H9 (cell line): ENCODE results near the gene CDK2. TPM values are rescaled to one million over a fixed set of nuclear protein-coding genes. Genes with fewer than 3 reads are reported as not detected.

Experiments used
- DNase-seq: peaks from one replicate; pipeline ENCODE4 v3.0.0-alpha.2; 2017
- H2AFZ ChIP-seq: one replicate; pipeline ENCODE4 v1.6.1; 2013; ENCODE audit warnings: mild to moderate bottlenecking, low read length, control low read depth, moderate library complexity
- H2AK5ac ChIP-seq: 2 replicates; pipeline ENCODE4 v1.6.1; 2013; ENCODE audit warnings: low read length, control low read depth, mixed read lengths; ENCODE audit not compliant: insufficient read length
- H2BK120ac ChIP-seq: one replicate; pipeline ENCODE4 v1.6.1; 2013; ENCODE audit warnings: low read depth, mild to moderate bottlenecking, low read length, control low read depth, inconsistent platforms; ENCODE audit not compliant: poor library complexity, severe bottlenecking
- H2BK12ac ChIP-seq: 2 replicates; pipeline ENCODE4 v1.6.1; 2013; ENCODE audit warnings: low read length, control low read depth, mixed read lengths, low read depth; ENCODE audit not compliant: insufficient read length
- H2BK15ac ChIP-seq: 2 replicates; pipeline ENCODE4 v1.6.1; 2013; ENCODE audit warnings: low read depth, low read length, control low read depth
- H2BK20ac ChIP-seq: one replicate; pipeline ENCODE4 v1.6.1; 2013; ENCODE audit warnings: low read depth, mild to moderate bottlenecking, low read length, control low read depth, inconsistent platforms; ENCODE audit not compliant: poor library complexity, severe bottlenecking
- H2BK5ac ChIP-seq: 2 replicates; pipeline ENCODE4 v1.6.1; 2013; ENCODE audit warnings: low read length, control low read depth, mixed read lengths; ENCODE audit not compliant: insufficient read length
- H3K14ac ChIP-seq: 2 replicates; pipeline ENCODE4 v1.6.1; 2013; ENCODE audit warnings: low read length, control low read depth; ENCODE audit not compliant: insufficient read depth
- H3K18ac ChIP-seq: 2 replicates; pipeline ENCODE4 v1.6.1; 2013; ENCODE audit warnings: low read depth, mild to moderate bottlenecking, mixed read lengths, low read length, control low read depth; ENCODE audit not compliant: insufficient read length
- H3K23ac ChIP-seq: 2 replicates; pipeline ENCODE4 v1.6.1; 2013; ENCODE audit warnings: low read length, control low read depth, mixed read lengths, low read depth; ENCODE audit not compliant: insufficient read length
- H3K23me2 ChIP-seq: 2 replicates; pipeline ENCODE4 v1.6.1; 2013; ENCODE audit warnings: low read depth, mild to moderate bottlenecking, mixed read lengths, low read length, control low read depth; ENCODE audit not compliant: insufficient read length, poor library complexity, severe bottlenecking
- H3K27ac ChIP-seq: 2 replicates; pipeline ENCODE4 v1.5.1; 2013; ENCODE audit warnings: low read length, control low read depth, mixed read lengths, low read depth; ENCODE audit not compliant: insufficient read length
- H3K27me3 ChIP-seq: 2 replicates; pipeline ENCODE4 v1.6.1; 2013; ENCODE audit warnings: low read length, control low read depth, inconsistent platforms; ENCODE audit not compliant: insufficient read depth
- H3K4ac ChIP-seq: 2 replicates; pipeline ENCODE4 v1.6.1; 2013; ENCODE audit warnings: low read depth, mild to moderate bottlenecking, control low read depth, inconsistent platforms, low read length, moderate library complexity
- H3K4me1 ChIP-seq: 2 replicates; pipeline ENCODE4 v1.6.1; 2013; ENCODE audit warnings: low read length, control low read depth, inconsistent platforms; ENCODE audit not compliant: insufficient read depth
- H3K4me2 ChIP-seq: 2 replicates; pipeline ENCODE4 v1.6.1; 2013; ENCODE audit warnings: low read length, control low read depth, mixed read lengths; ENCODE audit not compliant: insufficient read length, insufficient read depth
- H3K56ac ChIP-seq: 2 replicates; pipeline ENCODE4 v1.6.1; 2013; ENCODE audit warnings: low read depth, mild to moderate bottlenecking, mixed read lengths, low read length, control low read depth; ENCODE audit not compliant: insufficient read length
- H3K79me1 ChIP-seq: 2 replicates; pipeline ENCODE4 v1.6.1; 2013; ENCODE audit warnings: low read depth, mild to moderate bottlenecking, moderate library complexity, low read length, control low read depth, inconsistent platforms; ENCODE audit not compliant: insufficient read depth, poor library complexity, severe bottlenecking
- H3K79me2 ChIP-seq: 2 replicates; pipeline ENCODE4 v1.6.1; 2013; ENCODE audit warnings: low read length, control low read depth, inconsistent platforms; ENCODE audit not compliant: insufficient read depth
- H3K9ac ChIP-seq: 2 replicates; pipeline ENCODE4 v1.6.1; 2013; ENCODE audit warnings: low read length, control low read depth, mixed read lengths; ENCODE audit not compliant: insufficient read length; ENCODE audit errors: extremely low read depth
- H3K9me3 ChIP-seq: one replicate; pipeline ENCODE4 v1.6.1; 2013; ENCODE audit warnings: low read depth, low read length, inconsistent platforms; ENCODE audit not compliant: control insufficient read depth
- H3T11ph ChIP-seq: one replicate; pipeline ENCODE4 v1.6.1; 2013; ENCODE audit warnings: mild to moderate bottlenecking, low read length, control low read depth, inconsistent platforms
- H4K20me1 ChIP-seq: one replicate; pipeline ENCODE4 v1.6.1; 2013; ENCODE audit not compliant: control insufficient read depth, insufficient read length, insufficient read depth
- H4K5ac ChIP-seq: 2 replicates; pipeline ENCODE4 v1.6.1; 2013; ENCODE audit warnings: low read depth, mild to moderate bottlenecking, mixed read lengths, low read length, control low read depth; ENCODE audit not compliant: insufficient read length
- H4K8ac ChIP-seq: replicated peaks from 2 replicates; pipeline ENCODE4 v1.6.1; 2013; ENCODE audit warnings: low read length, control low read depth, mixed read lengths, low read depth; ENCODE audit not compliant: insufficient read length
- H4K91ac ChIP-seq: 2 replicates; pipeline ENCODE4 v1.6.1; 2013; ENCODE audit warnings: low read depth, mild to moderate bottlenecking, moderate library complexity, mixed read lengths, low read length, control low read depth; ENCODE audit not compliant: insufficient read length
- H3K27ac Mint-ChIP-seq, 3 experiments: 2 replicates in 2 of 3; 3 replicates in 1 of 3; pipeline ENCODE4 v1.8.0; 2020 to 2021; ENCODE audit warnings: mixed read lengths in 3 of 3, mild to moderate bottlenecking in 1 of 3, moderate library complexity in 1 of 3
- H3K27me3 Mint-ChIP-seq: 2 replicates; pipeline ENCODE4 v1.8.0; 2021; ENCODE audit warnings: low read depth, mild to moderate bottlenecking, moderate library complexity, mixed read lengths
- H3K36me3 Mint-ChIP-seq, 3 experiments: 2 replicates in 2 of 3; 3 replicates in 1 of 3; pipeline ENCODE4 v1.8.0; 2020 to 2021; ENCODE audit warnings: low read depth in 3 of 3, mixed read lengths in 3 of 3; ENCODE audit not compliant: insufficient read depth in 1 of 3
- H3K4me1 Mint-ChIP-seq, 2 experiments: 2 replicates each; pipeline ENCODE4 v1.8.0; 2020; ENCODE audit warnings: mixed read lengths in 2 of 2
- H3K4me3 Mint-ChIP-seq, 2 experiments: 2 replicates in 1 of 2; 3 replicates in 1 of 2; pipeline ENCODE4 v1.8.0; 2020 to 2021; ENCODE audit warnings: mild to moderate bottlenecking in 2 of 2, mixed read lengths in 2 of 2, moderate library complexity in 1 of 2
- H3K9me3 Mint-ChIP-seq, 2 experiments: 2 replicates in 1 of 2; 3 replicates in 1 of 2; pipeline ENCODE4 v1.8.0; 2020; ENCODE audit warnings: mild to moderate bottlenecking in 2 of 2, mixed read lengths in 2 of 2, moderate library complexity in 1 of 2
- CTCF ChIP-seq: fragments of 200-600 bp; sonication (generic); conservative IDR thresholded peaks from 3 replicates; pipeline ENCODE4 v1.8.0; 2021; ENCODE audit warnings: antibody characterized with exemption, mild to moderate bottlenecking
- WGBS: extraction: QIAGEN DNeasy Blood & Tissue Kit; methylation state at CpG from one replicate; pipeline ENCODE4 v1.1.7; 2013; ENCODE audit warnings: missing lambda C conversion rate, low lambda C conversion rate, mixed read lengths; ENCODE audit not compliant: insufficient read length; ENCODE audit errors: extremely low coverage; 5-methylcytosine and 5-hydroxymethylcytosine counted together
- total RNA-seq: library from RNA; stranded (reverse); gene quantifications from 2 replicates; pipeline ENCODE4 v1.2.1, GENCODE V29; 2021

CDK2 gene
- total RNA-seq, 1 experiment from 2014 or later: 60.8 TPM

- Mint-ChIP-seq H3K9me3 (no peaks in the 10 kb centered on the region), H3K27ac (peak overlapping the region; percentile 19 to 80 (median 53); a peak in 3 of 7 replicates)
- no peak for TF ChIP-seq CTCF
Observed at GRCh38 chr12:55972042-55972441, 5.4 kb downstream of the CDK2 start.

More at GRCh38 chr12:55972042-55972441, 5.4 kb downstream of the CDK2 start:
- Histone ChIP-seq H3T11ph (no peak overlapping the region), H2BK20ac (no peak overlapping the region), H3K27me3 (no peaks in the 10 kb centered on the region), H3K79me2 (peaks cover 9% of the 10 kb centered on the region; the same call in 1 of the 2 replicates), H4K5ac (no peak overlapping the region), H3K14ac (no peak overlapping the region), H3K4me2 (no peak overlapping the region), H4K20me1 (no peaks in the 10 kb centered on the region), H3K56ac (no peak overlapping the region), H2BK120ac (no peak overlapping the region), H2BK12ac (no peak overlapping the region), H2BK5ac (no peak overlapping the region), H3K4me1 (peaks cover 3% of the 10 kb centered on the region; the same call in 1 of the 2 replicates), H3K79me1 (peaks cover under 1% of the 10 kb centered on the region), H2BK15ac (no peak overlapping the region), H3K27ac (no peak overlapping the region), H4K91ac (no peak overlapping the region), H3K9me3 (no peaks in the 10 kb centered on the region), H3K18ac (no peak overlapping the region), H2AFZ (no peak overlapping the region), H3K23me2 (peaks cover 13% of the 10 kb centered on the region), H3K9ac (no peak overlapping the region), H3K4ac (no peak overlapping the region), H2AK5ac (no peak overlapping the region), H3K23ac (no peak overlapping the region), H4K8ac (no peak overlapping the region)
- Mint-ChIP-seq H3K4me3 (peak overlapping the region in 1 of 2 experiments; percentile 30; a peak in 2 of 5 replicates), H3K36me3 (peaks cover 16 to 50% (median 44%) of the 10 kb centered on the region in 3 experiments; a peak in 6 of 7 replicates), H3K4me1 (peaks cover 14 to 18% of the 10 kb centered on the region in 2 experiments), H3K27me3 (no peaks in the 10 kb centered on the region)
- WGBS: no CpG with 5 or more reads among the region's 3 CpGs
- no peak for DNase-seq
